NCI-H2196 (cell line): ENCODE results near the gene SUCO.

Experiments
- DNase-seq: peaks from one replicate; lab custom pipeline; 2025; ENCODE audit not compliant: unreplicated experiment; lab: John Stamatoyannopoulos, UW

SUCO gene

GRCh38 chr1:172640111-172640510 is 107.2 kb downstream of the SUCO start:
- no peak for DNase-seq

- DNase-seq: no peak
These were observed 108.5 kb downstream of the SUCO start for GRCh38 chr1:172641492-172641891.

- no peak for DNase-seq
These were observed 110.0 kb downstream of the SUCO start for GRCh38 chr1:172642970-172643369.

- DNase-seq: no peak
These were observed 113.7 kb downstream of the SUCO start for GRCh38 chr1:172646653-172647052.

- DNase-seq: no peak
These were observed 114.2 kb downstream of the SUCO start for GRCh38 chr1:172647110-172647564.

GRCh38 chr1:172647987-172648386 is 115.0 kb downstream of the SUCO start:
- DNase-seq: no peak

- no peak for DNase-seq
These were observed 117.7 kb downstream of the SUCO start for GRCh38 chr1:172650474-172651193.

GRCh38 chr1:172653015-172653709 is 120.2 kb downstream of the SUCO start:
- DNase-seq: no peak

GRCh38 chr1:172654535-172654934 is 121.6 kb downstream of the SUCO start:
- no peak for DNase-seq

GRCh38 chr1:172656576-172656975 is 123.6 kb downstream of the SUCO start:
- DNase-seq: no peak

- DNase-seq: no peak
These were observed 124.6 kb downstream of the SUCO start for GRCh38 chr1:172657586-172657985.

- no peak for DNase-seq
These were observed 126.0 kb downstream of the SUCO start, which contains the start of gene FASLG for GRCh38 chr1:172658871-172659453. Gene FASLG, plus strand, starts transcription at chr1:172659103. Its CDS starts 99 bp downstream, at chr1:172659202.

GRCh38 chr1:172661107-172661506 is 128.2 kb downstream of the SUCO start:
- no peak for DNase-seq
